ENCODE results near the gene DCAF11.
A peak's percentile ranks its signal among the peaks of the same experiment; 100 is the strongest.

DCAF11 gene

GRCh38 chr14:24093207-24093900, 21.2 kb upstream of the DCAF11 start:
- peak overlapping the region; percentile 93 for H3K4me3 ChIP-seq (ENCODE audit: low read length)
- H4K20me1 ChIP-seq (ENCODE audit: insufficient read depth, low read length): no peaks in the 10 kb centered on the region
- no peaks in the 10 kb centered on the region for H3K27me3 ChIP-seq (ENCODE audit: low read depth, low read length)
- H2AFZ ChIP-seq (ENCODE audit: low read depth, low read length): no peak overlapping the region
- H3K27ac ChIP-seq (ENCODE audit: low read length): peak overlapping the region; percentile 40
- peaks cover 17% of the 10 kb centered on the region for H3K79me2 ChIP-seq (ENCODE audit: low read length)
- peak overlapping the region; percentile 97 for H3K4me2 ChIP-seq (ENCODE audit: low read length)
- peaks cover 13% of the 10 kb centered on the region for H3K36me3 ChIP-seq (replicated peaks; ENCODE audit: low read depth, low read length)
- H3K4me1 ChIP-seq (ENCODE audit: low read length): peaks cover 22% of the 10 kb centered on the region
- no peaks in the 10 kb centered on the region for H3K9me3 ChIP-seq (ENCODE audit: insufficient read depth, low read length)
- no peak for TF ChIP-seq EZH2phosphoT487 (IDR thresholded peaks at IDR 0.05; ENCODE audit: low read depth)
- TF ChIP-seq, protein P1, sequence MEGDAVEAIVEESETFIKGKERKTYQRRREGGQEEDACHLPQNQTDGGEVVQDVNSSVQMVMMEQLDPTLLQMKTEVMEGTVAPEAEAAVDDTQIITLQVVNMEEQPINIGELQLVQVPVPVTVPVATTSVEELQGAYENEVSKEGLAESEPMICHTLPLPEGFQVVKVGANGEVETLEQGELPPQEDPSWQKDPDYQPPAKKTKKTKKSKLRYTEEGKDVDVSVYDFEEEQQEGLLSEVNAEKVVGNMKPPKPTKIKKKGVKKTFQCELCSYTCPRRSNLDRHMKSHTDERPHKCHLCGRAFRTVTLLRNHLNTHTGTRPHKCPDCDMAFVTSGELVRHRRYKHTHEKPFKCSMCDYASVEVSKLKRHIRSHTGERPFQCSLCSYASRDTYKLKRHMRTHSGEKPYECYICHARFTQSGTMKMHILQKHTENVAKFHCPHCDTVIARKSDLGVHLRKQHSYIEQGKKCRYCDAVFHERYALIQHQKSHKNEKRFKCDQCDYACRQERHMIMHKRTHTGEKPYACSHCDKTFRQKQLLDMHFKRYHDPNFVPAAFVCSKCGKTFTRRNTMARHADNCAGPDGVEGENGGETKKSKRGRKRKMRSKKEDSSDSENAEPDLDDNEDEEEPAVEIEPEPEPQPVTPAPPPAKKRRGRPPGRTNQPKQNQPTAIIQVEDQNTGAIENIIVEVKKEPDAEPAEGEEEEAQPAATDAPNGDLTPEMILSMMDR (IDR thresholded peaks at IDR 0.05; ENCODE audit: low read depth, low read length): no peak
- peak overlapping the region; percentile 100 for H3K9ac ChIP-seq (ENCODE audit: low read length)

- Histone ChIP-seq H3K4me3 (ENCODE audit: low read length) (peak within 1 kb of the TSS; percentile 93), H4K20me1 (ENCODE audit: insufficient read depth, low read length) (no peaks in the 10 kb centered on the region), H3K9ac (ENCODE audit: low read length) (peak within 1 kb of the TSS; percentile 100), H3K79me2 (ENCODE audit: low read length) (peaks cover 17% of the 10 kb centered on the region), H2AFZ (ENCODE audit: low read depth, low read length) (peak within 1 kb of the TSS; percentile 43; the same call in 1 of the 2 replicates), H3K27me3 (ENCODE audit: low read depth, low read length) (no peaks in the 10 kb centered on the region), H3K4me2 (ENCODE audit: low read length) (peak within 1 kb of the TSS; percentile 97), H3K27ac (ENCODE audit: low read length) (peak within 1 kb of the TSS; percentile 79), H3K9me3 (ENCODE audit: insufficient read depth, low read length) (no peaks in the 10 kb centered on the region), H3K4me1 (ENCODE audit: low read length) (peaks cover 22% of the 10 kb centered on the region), H3K36me3 (replicated peaks; ENCODE audit: low read depth, low read length) (peaks cover 20% of the 10 kb centered on the region)
- TF ChIP-seq, protein P1 (IDR thresholded peaks at IDR 0.05; ENCODE audit: low read depth, low read length): no peak
- no peak for TF ChIP-seq EZH2phosphoT487 (IDR thresholded peaks at IDR 0.05; ENCODE audit: low read depth)
These were observed 20.4 kb upstream of the DCAF11 start, which contains the start of gene PCK2 for GRCh38 chr14:24093901-24094840. Gene PCK2 (plus strand): TSS chr14:24094311. CDS start chr14:24094406, 95 bp downstream.

DNA sequence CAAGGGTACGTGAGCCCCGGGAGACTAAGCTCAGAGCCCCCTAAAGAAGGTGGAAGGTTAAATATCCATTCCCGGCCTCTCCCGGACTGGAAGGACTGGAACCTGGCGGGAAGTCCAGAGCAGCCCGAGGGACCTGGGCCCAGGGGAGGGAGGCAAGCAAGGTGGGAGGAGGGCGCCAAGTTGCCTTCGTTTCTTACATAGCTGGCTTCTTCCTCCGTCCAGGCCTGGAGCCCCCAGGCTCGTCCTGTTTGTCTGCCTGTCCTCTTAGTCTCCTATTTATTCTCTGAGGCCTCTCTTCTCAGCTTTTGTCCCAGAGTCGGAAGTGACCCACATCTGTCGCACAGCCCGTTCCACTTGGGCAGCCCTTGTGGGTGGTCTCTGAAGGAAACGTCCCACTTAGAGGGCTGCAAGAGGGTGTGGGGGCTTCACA, 19.7 kb upstream of the DCAF11 start:
- peak overlapping the region; percentile 79 for H3K27ac ChIP-seq (ENCODE audit: low read length)
- peaks cover 26% of the 10 kb centered on the region for H3K36me3 ChIP-seq (replicated peaks; ENCODE audit: low read depth, low read length)
- H3K4me3 ChIP-seq (ENCODE audit: low read length): peak overlapping the region; percentile 93
- H3K4me2 ChIP-seq (ENCODE audit: low read length): peak overlapping the region; percentile 97
- H3K4me1 ChIP-seq (ENCODE audit: low read length): peaks cover 22% of the 10 kb centered on the region
- H3K9ac ChIP-seq (ENCODE audit: low read length): peak overlapping the region; percentile 100
- peak overlapping the region; percentile 43; the same call in 1 of the 2 replicates for H2AFZ ChIP-seq (ENCODE audit: low read depth, low read length)
- H3K79me2 ChIP-seq (ENCODE audit: low read length): peaks cover 17% of the 10 kb centered on the region
- TF ChIP-seq, protein P1 (IDR thresholded peaks at IDR 0.05; ENCODE audit: low read depth, low read length): no peak
- H3K9me3 ChIP-seq (ENCODE audit: insufficient read depth, low read length): no peaks in the 10 kb centered on the region
- no peaks in the 10 kb centered on the region for H3K27me3 ChIP-seq (ENCODE audit: low read depth, low read length)
- H4K20me1 ChIP-seq (ENCODE audit: insufficient read depth, low read length): no peaks in the 10 kb centered on the region

All from OCI-LY3 (cell line).